Hepatocyte (in vitro differentiated cells): ENCODE results near the gene PLG. TPM values are rescaled to one million over a fixed set of nuclear protein-coding genes. Genes with fewer than 3 reads are reported as not detected.

Experiments used
- DNase-seq: peaks from one replicate; pipeline ENCODE4 v3.0.0-alpha.2; 2016; ENCODE audit warnings: low spot score
- H2AFZ ChIP-seq: fragments of 200-600 bp; sonication (generic); 2 replicates; pipeline ENCODE4 v1.6.0; 2016; ENCODE audit warnings: antibody characterized with exemption, mild to moderate bottlenecking
- H3K27ac ChIP-seq: fragments of 200-600 bp; sonication (generic); 2 replicates; pipeline ENCODE4 v1.5.1; 2016; ENCODE audit warnings: mild to moderate bottlenecking
- H3K27me3 ChIP-seq: fragments of 200-600 bp; sonication (generic); 2 replicates; pipeline ENCODE4 v1.6.1; 2016
- H3K36me3 ChIP-seq: fragments of 200-600 bp; sonication (generic); replicated peaks from 2 replicates; pipeline ENCODE4 v1.5.1; 2016; ENCODE audit warnings: low read depth; ENCODE audit not compliant: insufficient read depth
- H3K4me1 ChIP-seq: fragments of 200-600 bp; sonication (generic); 2 replicates; pipeline ENCODE4 v1.5.1; 2016; ENCODE audit warnings: mild to moderate bottlenecking, moderate library complexity; ENCODE audit not compliant: insufficient read depth
- H3K4me2 ChIP-seq: fragments of 200-600 bp; sonication (generic); 2 replicates; pipeline ENCODE4 v1.6.0; 2016
- H3K4me3 ChIP-seq: fragments of 200-600 bp; sonication (generic); 2 replicates; pipeline ENCODE4 v1.5.1; 2016; ENCODE audit warnings: mild to moderate bottlenecking
- H3K79me2 ChIP-seq: fragments of 200-600 bp; sonication (generic); 2 replicates; pipeline ENCODE4 v1.6.0; 2017; ENCODE audit warnings: mild to moderate bottlenecking
- H3K9me2 ChIP-seq: fragments of 200-600 bp; sonication (generic); replicated peaks from 2 replicates; pipeline ENCODE4 v1.6.0; 2017; ENCODE audit warnings: mild to moderate bottlenecking; ENCODE audit not compliant: insufficient read depth
- H3K9me3 ChIP-seq: fragments of 200-600 bp; sonication (generic); 2 replicates; pipeline ENCODE4 v1.5.1; 2016; ENCODE audit warnings: low read depth, mild to moderate bottlenecking
- H4K20me1 ChIP-seq: fragments of 200-600 bp; sonication (generic); 2 replicates; pipeline ENCODE4 v1.6.0; 2016; ENCODE audit warnings: mild to moderate bottlenecking; ENCODE audit not compliant: insufficient read depth, poor library complexity, severe bottlenecking
- EZH2 ChIP-seq: fragments of 200-600 bp; sonication (generic); IDR thresholded peaks from 2 replicates; pipeline ENCODE4 v1.6.1; 2016; ENCODE audit warnings: antibody characterized with exemption, mild to moderate bottlenecking, borderline replicate concordance
- EZH2phosphoT487 ChIP-seq: fragments of 200-600 bp; sonication (generic); IDR thresholded peaks from one replicate; pipeline ENCODE4 v1.6.1; 2018; ENCODE audit warnings: antibody characterized with exemption, mild to moderate bottlenecking, low read depth, moderate library complexity; ENCODE audit not compliant: unreplicated experiment, severe bottlenecking
- WGBS: methylation state at CpG from one replicate; pipeline ENCODE4 v1.1.6; 2016; ENCODE audit warnings: low lambda C conversion rate; ENCODE audit errors: missing lambda C conversion rate; 5-methylcytosine and 5-hydroxymethylcytosine counted together
- polyA plus RNA-seq: library from polyadenylated mRNA; unstranded; fragments of >200 nt; fragmentation: Nextera tagmentation; extraction: Ambion mirVana; gene quantifications from 2 replicates; pipeline ENCODE4 v1.2.1, GENCODE V29; 2016
- total RNA-seq: library from RNA; depleted of rRNA; stranded (reverse); fragments of >200 nt; gene quantifications from 2 replicates; pipeline ENCODE4 v1.2.3, GENCODE V29; 2014
- TF ChIP-seq, protein P1 (sequence below): fragments of 200-600 bp; sonication (generic); IDR thresholded peaks from 2 replicates; pipeline ENCODE4 v1.5.1; 2016; ENCODE audit warnings: antibody characterized with exemption, mild to moderate bottlenecking; ENCODE audit not compliant: poor library complexity

PLG gene
- total and polyA plus RNA-seq, 2 experiments from 2014 or later, result 145 to 225 TPM

DNA sequence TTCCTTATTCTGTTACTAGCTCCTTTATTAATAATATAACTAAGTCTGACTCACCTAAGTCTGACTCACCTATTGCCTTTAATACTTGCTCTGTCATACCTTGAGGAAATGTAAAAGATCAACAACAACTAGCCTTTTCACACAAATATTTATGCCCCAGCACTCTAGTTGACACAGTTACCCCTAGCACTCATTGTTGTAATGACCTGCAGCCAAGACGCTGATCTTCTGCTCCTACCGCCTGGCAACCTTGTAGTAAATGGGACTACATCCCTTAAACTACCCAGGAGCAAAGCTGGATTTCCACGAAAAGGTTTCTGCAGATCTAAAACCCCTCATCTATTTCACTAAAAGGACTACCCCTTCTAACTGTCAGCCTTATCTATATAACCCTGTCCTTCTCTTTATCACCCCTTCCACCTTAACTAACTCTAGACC is 90.0 kb downstream of the PLG start:
- Histone ChIP-seq H3K36me3 (no peaks in the 10 kb centered on the region), H3K9me2 (no peaks in the 10 kb centered on the region), H3K9me3 (no peaks in the 10 kb centered on the region), H3K4me1 (no peaks in the 10 kb centered on the region), H3K79me2 (no peaks in the 10 kb centered on the region), H2AFZ (no peak overlapping the region), H3K27ac (no peak overlapping the region), H3K4me3 (no peak overlapping the region), H4K20me1 (no peaks in the 10 kb centered on the region), H3K4me2 (no peak overlapping the region), H3K27me3 (no peaks in the 10 kb centered on the region)
- no peak for DNase-seq
- WGBS, result 89% methylated on average over 3 of the region's 3 CpGs
- no peak for TF ChIP-seq EZH2

DNA sequence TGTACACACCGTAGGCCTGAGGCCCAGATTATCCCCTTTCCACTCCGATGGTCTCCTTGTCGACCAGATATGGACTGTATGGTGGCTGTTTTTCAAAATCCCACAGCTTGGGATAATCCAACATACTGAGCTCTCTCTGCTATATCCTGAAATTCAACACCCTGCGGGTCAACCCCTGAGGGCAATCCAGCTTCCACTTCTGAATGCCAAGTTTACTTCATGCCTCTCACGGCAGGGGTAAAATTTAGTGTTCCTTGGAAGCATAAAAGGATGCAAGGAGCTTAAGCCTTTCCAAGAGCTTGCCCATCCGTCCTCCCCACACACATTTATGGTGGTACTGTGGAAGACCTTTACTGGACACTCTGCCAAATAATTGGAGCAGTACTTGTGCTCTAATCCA is 90.7 kb downstream of the PLG start:
- no peak overlapping the region for H3K4me3 ChIP-seq
- no peaks in the 10 kb centered on the region for H3K27me3 ChIP-seq
- H3K79me2 ChIP-seq, result no peaks in the 10 kb centered on the region
- TF ChIP-seq, protein P1, sequence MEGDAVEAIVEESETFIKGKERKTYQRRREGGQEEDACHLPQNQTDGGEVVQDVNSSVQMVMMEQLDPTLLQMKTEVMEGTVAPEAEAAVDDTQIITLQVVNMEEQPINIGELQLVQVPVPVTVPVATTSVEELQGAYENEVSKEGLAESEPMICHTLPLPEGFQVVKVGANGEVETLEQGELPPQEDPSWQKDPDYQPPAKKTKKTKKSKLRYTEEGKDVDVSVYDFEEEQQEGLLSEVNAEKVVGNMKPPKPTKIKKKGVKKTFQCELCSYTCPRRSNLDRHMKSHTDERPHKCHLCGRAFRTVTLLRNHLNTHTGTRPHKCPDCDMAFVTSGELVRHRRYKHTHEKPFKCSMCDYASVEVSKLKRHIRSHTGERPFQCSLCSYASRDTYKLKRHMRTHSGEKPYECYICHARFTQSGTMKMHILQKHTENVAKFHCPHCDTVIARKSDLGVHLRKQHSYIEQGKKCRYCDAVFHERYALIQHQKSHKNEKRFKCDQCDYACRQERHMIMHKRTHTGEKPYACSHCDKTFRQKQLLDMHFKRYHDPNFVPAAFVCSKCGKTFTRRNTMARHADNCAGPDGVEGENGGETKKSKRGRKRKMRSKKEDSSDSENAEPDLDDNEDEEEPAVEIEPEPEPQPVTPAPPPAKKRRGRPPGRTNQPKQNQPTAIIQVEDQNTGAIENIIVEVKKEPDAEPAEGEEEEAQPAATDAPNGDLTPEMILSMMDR, result no peak
- TF ChIP-seq EZH2, result no peak
- no peak for TF ChIP-seq EZH2phosphoT487
- no peaks in the 10 kb centered on the region for H3K9me3 ChIP-seq
- H3K9me2 ChIP-seq, result no peaks in the 10 kb centered on the region
- no peaks in the 10 kb centered on the region for H3K36me3 ChIP-seq
- H4K20me1 ChIP-seq, result no peaks in the 10 kb centered on the region
- no peak overlapping the region for H3K4me2 ChIP-seq
- H3K4me1 ChIP-seq, result no peaks in the 10 kb centered on the region
- 68% methylated on average over 6 of the region's 6 CpGs for WGBS
- no peak for DNase-seq
- no peak overlapping the region for H2AFZ ChIP-seq
- H3K27ac ChIP-seq, result no peak overlapping the region

DNA sequence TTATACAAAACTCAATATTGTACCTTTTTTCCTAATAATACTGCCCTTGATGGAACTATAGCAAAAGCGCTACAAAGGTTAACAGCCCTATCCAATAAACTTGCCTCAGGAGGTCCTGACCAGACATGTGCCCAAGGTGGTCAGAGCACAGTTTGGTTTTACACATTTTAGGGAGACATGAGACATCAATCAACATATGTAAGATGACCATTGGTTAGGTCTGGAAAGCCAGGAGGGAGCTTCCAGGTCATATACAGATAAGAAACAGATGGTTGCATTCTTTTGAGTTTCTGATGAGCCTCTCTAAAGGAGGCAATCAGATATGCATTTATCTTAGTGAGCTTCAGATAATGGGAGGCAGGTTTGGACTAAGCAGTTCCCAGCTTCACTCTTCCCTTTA is 91.6 kb downstream of the PLG start:
- TF ChIP-seq, protein P1, result no peak
- no peak for TF ChIP-seq EZH2phosphoT487
- TF ChIP-seq EZH2, result no peak
- Histone ChIP-seq H3K9me3 (peaks cover 3% of the 10 kb centered on the region), H3K4me3 (no peak overlapping the region), H3K27me3 (no peaks in the 10 kb centered on the region), H3K4me2 (no peak overlapping the region), H3K79me2 (no peaks in the 10 kb centered on the region), H3K9me2 (no peaks in the 10 kb centered on the region), H2AFZ (no peak overlapping the region), H3K4me1 (no peaks in the 10 kb centered on the region), H4K20me1 (no peaks in the 10 kb centered on the region), H3K36me3 (no peaks in the 10 kb centered on the region), H3K27ac (no peak overlapping the region)
- DNase-seq, result no peak
- WGBS, result 84% methylated on average over 1 of the region's 1 CpG

DNA sequence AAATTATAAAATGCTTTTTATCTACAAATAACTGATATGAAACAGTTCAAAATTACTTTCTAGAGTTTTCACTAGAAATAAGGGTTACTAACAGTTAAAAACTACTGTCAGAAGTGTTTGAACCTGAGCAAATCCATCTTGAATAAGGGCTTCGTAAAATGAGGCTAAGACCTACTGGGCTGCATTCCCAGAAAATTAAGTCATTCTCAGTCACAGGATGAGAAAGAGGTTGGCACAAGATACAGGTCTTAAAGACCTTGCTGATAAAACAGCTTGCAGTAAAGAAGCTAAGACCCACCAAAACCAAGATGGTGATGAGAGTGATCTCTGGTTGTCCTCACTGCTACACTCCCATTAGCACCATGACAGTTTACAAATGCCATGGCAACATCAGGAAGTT is 93.7 kb downstream of the PLG start:
- peaks cover 7% of the 10 kb centered on the region for H3K9me3 ChIP-seq
- no peaks in the 10 kb centered on the region for H4K20me1 ChIP-seq
- H3K79me2 ChIP-seq, result no peaks in the 10 kb centered on the region
- H3K4me3 ChIP-seq, result no peak overlapping the region
- no peaks in the 10 kb centered on the region for H3K9me2 ChIP-seq
- no peaks in the 10 kb centered on the region for H3K36me3 ChIP-seq
- H3K4me1 ChIP-seq, result no peaks in the 10 kb centered on the region
- H3K4me2 ChIP-seq, result no peak overlapping the region
- TF ChIP-seq EZH2phosphoT487 (no peak), EZH2 (no peak)
- TF ChIP-seq, protein P1, result no peak
- no peak overlapping the region for H3K27ac ChIP-seq
- WGBS, result 32% methylated on average over 1 of the region's 1 CpG
- no peaks in the 10 kb centered on the region for H3K27me3 ChIP-seq
- DNase-seq, result peak; percentile 20
- no peak overlapping the region for H2AFZ ChIP-seq
